Progenitor cell of endocrine pancreas (in vitro differentiated cells): ENCODE data around the gene MAD1L1. TPM values are rescaled to one million over a fixed set of nuclear protein-coding genes. Genes with fewer than 3 reads are reported as not detected.

Experiments used
- DNase-seq: peaks from one replicate; pipeline ENCODE4 v3.0.0; 2021; ENCODE audit warnings: low spot score; ENCODE audit not compliant: unreplicated experiment
- H3K27ac Mint-ChIP-seq: 2 replicates; pipeline ENCODE4 v1.8.0; 2021; ENCODE audit warnings: mild to moderate bottlenecking, moderate library complexity, mixed read lengths
- H3K27me3 Mint-ChIP-seq: 2 replicates; pipeline ENCODE4 v1.8.0; 2021; ENCODE audit warnings: mixed read lengths
- H3K36me3 Mint-ChIP-seq: 2 replicates; pipeline ENCODE4 v1.8.0; 2022; ENCODE audit warnings: mixed read lengths; ENCODE audit not compliant: insufficient read depth
- H3K4me1 Mint-ChIP-seq: 2 replicates; pipeline ENCODE4 v1.8.0; 2021; ENCODE audit warnings: low read depth, mixed read lengths
- H3K4me3 Mint-ChIP-seq: 2 replicates; pipeline ENCODE4 v1.8.0; 2021; ENCODE audit warnings: low read depth, mild to moderate bottlenecking, moderate library complexity, mixed read lengths
- H3K9me3 Mint-ChIP-seq: 2 replicates; pipeline ENCODE4 v1.8.0; 2021; ENCODE audit warnings: low read depth, mixed read lengths
- total RNA-seq: library from RNA; stranded (reverse); gene quantifications from 2 replicates; pipeline ENCODE4 v1.2.1, GENCODE V29; 2021
- TF ChIP-seq, protein P1 (sequence below): fragments of 200-600 bp; sonication (generic); IDR thresholded peaks from one replicate; pipeline ENCODE4 v1.5.0; 2021; ENCODE audit warnings: antibody characterized with exemption, mild to moderate bottlenecking; ENCODE audit not compliant: unreplicated experiment

Gene MAD1L1
- total RNA-seq, 1 donor from 2014 or later = 49.8 TPM

DNA sequence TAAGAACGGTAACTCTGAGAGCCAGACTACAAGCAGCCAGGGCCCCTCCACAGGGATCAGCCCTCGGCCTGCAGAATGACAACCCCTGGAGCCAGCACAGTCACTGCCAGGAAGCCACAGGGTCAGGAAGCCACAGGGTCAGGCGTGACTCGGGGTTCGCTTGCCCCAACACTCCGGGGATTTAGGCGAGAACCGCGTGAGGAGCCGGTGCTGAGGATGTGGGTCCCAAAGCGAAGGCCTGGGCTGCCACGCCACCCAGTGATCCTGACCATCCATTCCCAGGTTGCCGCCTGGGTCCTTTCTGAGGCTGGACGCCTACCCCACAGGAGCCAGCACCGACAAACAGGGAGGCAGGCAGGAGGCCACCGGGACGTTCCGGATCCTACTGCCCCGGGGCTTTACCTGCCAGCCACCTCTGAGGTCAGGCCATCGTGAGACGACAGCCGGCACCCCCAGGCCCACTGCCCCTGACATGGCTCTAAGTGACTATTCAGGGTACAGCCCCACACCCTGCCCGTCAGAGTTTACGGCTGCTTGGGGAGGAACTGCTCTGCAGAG, 334.0 kb downstream of the MAD1L1 start:
- Mint-ChIP-seq H3K4me1 (no peaks in the 10 kb centered on the region), H3K27me3 (no peaks in the 10 kb centered on the region), H3K36me3 (no peaks in the 10 kb centered on the region), H3K9me3 (no peaks in the 10 kb centered on the region), H3K27ac (no peak overlapping the region), H3K4me3 (no peak overlapping the region)
- TF ChIP-seq, protein P1, sequence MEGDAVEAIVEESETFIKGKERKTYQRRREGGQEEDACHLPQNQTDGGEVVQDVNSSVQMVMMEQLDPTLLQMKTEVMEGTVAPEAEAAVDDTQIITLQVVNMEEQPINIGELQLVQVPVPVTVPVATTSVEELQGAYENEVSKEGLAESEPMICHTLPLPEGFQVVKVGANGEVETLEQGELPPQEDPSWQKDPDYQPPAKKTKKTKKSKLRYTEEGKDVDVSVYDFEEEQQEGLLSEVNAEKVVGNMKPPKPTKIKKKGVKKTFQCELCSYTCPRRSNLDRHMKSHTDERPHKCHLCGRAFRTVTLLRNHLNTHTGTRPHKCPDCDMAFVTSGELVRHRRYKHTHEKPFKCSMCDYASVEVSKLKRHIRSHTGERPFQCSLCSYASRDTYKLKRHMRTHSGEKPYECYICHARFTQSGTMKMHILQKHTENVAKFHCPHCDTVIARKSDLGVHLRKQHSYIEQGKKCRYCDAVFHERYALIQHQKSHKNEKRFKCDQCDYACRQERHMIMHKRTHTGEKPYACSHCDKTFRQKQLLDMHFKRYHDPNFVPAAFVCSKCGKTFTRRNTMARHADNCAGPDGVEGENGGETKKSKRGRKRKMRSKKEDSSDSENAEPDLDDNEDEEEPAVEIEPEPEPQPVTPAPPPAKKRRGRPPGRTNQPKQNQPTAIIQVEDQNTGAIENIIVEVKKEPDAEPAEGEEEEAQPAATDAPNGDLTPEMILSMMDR = no peak
- no peak for DNase-seq

DNA sequence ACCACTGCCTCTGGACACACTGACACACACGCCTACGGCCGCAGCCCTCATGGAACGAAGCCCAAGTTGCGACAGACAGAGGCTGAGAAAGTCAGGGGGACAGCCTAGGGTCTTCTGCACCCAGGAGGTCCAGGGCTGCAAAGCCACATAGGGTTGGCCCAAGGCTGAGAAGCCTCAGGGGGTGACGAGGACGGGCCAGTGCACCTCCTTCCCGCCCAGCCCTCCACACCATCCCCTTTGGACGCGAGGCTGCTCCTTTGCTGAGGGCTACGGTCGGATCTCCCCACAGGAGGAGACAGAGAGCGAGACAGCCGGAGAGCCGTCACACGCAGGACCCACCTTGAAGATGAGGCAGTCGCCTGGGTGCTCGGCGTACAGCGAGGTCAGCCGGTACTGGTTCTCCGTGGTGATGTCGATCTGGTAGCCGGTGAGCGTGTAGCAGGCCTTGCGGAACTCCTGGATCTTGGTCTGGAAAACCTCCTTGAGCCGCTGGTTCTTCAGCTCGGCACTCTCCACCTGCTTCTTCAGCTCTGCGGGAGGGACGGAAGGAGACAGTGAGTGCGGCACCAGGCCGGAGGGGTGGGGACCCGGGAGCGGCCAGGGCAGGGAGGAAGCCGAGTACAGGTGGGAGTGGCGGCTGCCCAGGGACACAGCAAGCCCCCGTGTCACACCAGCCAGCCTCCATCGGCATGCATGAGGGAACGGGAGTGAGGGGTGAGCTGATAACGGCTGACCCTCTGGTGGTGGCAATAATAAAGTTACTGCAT, 334.7 kb downstream of the MAD1L1 start:
- Mint-ChIP-seq H3K27ac (no peak overlapping the region), H3K4me3 (no peak overlapping the region), H3K36me3 (no peaks in the 10 kb centered on the region), H3K4me1 (no peaks in the 10 kb centered on the region), H3K9me3 (no peaks in the 10 kb centered on the region), H3K27me3 (no peaks in the 10 kb centered on the region)
- no peak for DNase-seq
- TF ChIP-seq, protein P1 = no peak

DNA sequence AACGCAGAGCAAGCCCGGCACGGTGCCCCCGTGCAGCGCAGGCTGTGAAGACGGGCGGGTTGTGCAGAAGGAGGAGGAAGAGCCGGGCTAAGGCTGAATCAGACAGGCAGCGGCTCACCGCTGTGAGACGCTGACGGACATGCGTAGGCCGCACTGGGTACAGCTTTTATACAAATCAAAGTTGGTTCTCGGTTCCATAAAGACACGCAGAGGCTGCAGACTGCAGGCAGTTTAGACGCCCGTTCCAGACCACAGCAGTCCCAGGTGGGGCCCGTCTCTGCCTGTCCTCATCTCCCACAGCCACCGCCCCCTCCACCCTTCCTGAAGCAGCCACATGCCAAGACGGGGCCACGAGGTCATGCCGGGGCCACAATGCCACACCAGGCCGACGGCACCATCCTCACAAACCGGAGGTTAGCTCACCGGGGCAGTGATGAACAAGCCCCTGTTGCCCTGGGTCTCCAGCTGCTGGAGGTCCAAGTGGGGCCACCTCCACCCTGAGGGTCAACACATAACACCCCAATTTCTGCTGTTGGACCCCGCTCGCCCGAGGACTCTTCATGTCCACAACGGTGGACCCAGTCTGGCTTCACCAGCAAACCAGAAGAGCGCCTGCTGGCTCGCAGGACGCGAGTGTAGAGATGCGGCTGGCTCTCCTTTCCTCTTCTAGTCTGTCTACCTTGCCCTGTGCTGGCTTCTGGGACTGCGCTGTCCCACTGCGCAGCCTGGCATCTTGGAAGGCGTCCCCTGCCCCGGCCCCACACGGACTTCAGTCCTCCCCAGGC, 335.5 kb downstream of the MAD1L1 start:
- Mint-ChIP-seq H3K36me3 (no peaks in the 10 kb centered on the region), H3K27ac (no peak overlapping the region), H3K4me3 (no peak overlapping the region), H3K4me1 (no peaks in the 10 kb centered on the region), H3K9me3 (no peaks in the 10 kb centered on the region), H3K27me3 (no peaks in the 10 kb centered on the region)
- TF ChIP-seq, protein P1 = no peak
- DNase-seq = no peak

DNA sequence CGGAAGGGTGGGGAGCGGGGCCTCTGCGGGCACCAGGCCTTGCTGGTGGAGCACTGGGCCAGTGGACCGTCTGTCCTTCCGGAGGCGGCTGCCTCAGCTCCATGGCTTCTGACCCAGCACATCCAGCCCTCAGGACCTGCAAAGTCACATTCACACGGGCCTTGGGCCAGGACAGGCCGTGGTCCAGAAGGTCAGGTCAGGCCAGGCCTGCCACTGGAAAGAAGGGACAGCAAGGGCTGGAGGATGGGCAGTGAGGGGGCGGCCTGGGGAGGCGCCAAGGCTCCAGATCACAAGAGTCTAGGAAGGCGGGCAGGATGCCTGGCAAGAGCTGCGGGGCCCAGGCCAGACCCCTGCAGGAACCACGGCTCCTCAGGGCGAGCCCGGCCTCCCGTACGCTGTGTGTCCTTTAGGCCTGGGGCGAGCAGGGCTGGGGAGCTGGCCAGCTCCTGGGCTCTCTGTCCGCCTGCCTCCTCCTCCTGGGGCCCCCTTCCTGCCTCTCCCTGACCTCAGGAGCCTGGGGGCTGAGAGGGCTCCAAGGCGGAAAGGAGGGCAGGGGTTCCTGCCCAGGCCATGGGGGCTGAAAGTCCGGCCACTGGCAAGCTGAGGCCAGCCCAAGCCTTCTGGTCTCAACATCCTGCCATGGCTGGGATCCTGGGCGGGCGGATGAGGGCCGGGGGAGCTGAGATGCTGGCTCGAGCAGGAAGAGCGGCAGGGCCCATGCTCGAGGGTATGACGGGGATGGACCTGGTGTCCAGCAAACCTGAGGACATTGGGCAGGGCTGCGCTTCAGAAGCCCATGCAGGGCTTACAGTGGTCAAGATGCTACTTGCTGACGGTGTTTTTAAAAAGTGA, 336.9 kb downstream of the MAD1L1 start:
- no peak overlapping the region for H3K27ac Mint-ChIP-seq
- peaks cover 1% of the 10 kb centered on the region for H3K36me3 Mint-ChIP-seq
- H3K4me1 Mint-ChIP-seq = no peaks in the 10 kb centered on the region
- no peak for DNase-seq
- H3K9me3 Mint-ChIP-seq = no peaks in the 10 kb centered on the region
- TF ChIP-seq, protein P1 = no peak
- H3K27me3 Mint-ChIP-seq = no peaks in the 10 kb centered on the region
- no peak overlapping the region for H3K4me3 Mint-ChIP-seq
